HepG2 (cell line): ENCODE data around the gene CDC27. TPM values are rescaled to one million over a fixed set of nuclear protein-coding genes. Genes with fewer than 3 reads are reported as not detected.

Experiments used
- ATAC-seq: fragments of 200-7000 bp; cut with Tn5 transposase; 3 replicates; pipeline ENCODE4 v1.9.1; 2020; ENCODE audit warnings: mild to moderate bottlenecking, moderate library complexity
- BruUV-seq: library from RNA; stranded (reverse); fragments of 400-500 nt; replicated peaks from 2 replicates; lab custom pipeline; 2021; lab: Mats Ljungman, UMichigan
- CTCF ChIA-PET: fragments of 300-600 bp; formaldehyde crosslinking; extraction: SDS; loops from one replicate; lab custom pipeline; 2021; ENCODE audit warnings: low total read pairs, inconsistent platforms, low intra/inter-chr PET ratio; lab: Yijun Ruan, JAX
- POLR2A ChIA-PET: fragments of 350-600 bp; sonication (Branson Sonifier 250); formaldehyde crosslinking; loops from one replicate; lab custom pipeline; 2020; ENCODE audit warnings: antibody characterized with exemption, inconsistent platforms; lab: Yijun Ruan, JAX
- DNase-seq: peaks from one replicate; pipeline ENCODE4 v3.0.0-alpha.2; 2015; ENCODE audit warnings: low spot score
- FAIRE-seq: peaks from 3 replicates; lab custom pipeline; 2011; peaks lifted over from hg19 to GRCh38; lab: Jason Lieb, UNC
- H2AFZ ChIP-seq: one replicate; pipeline ENCODE4 v1.6.1; 2011; ENCODE audit warnings: low read length, inconsistent platforms
- H3K27ac ChIP-seq: fragments of 300-600 bp; 3 replicates; pipeline ENCODE4 v1.8.0; 2011; ENCODE audit warnings: mixed run types, mild to moderate bottlenecking, mixed read lengths, low read length, inconsistent platforms; ENCODE audit not compliant: insufficient read depth; ENCODE audit errors: extremely low read length
- H3K27me3 ChIP-seq, 2 experiments: fragments of 200-600 bp in 1 of 2; 2 replicates in 1 of 2; 3 replicates in 1 of 2; pipeline versions ENCODE4 v1.6.0 to v1.8.0; 2011; ENCODE audit warnings: low read length in 2 of 2, mild to moderate bottlenecking in 2 of 2, moderate library complexity in 2 of 2, inconsistent platforms in 1 of 2; ENCODE audit not compliant: insufficient read depth in 2 of 2, control insufficient read depth in 1 of 2
- H3K36me3 ChIP-seq, 2 experiments: fragments of 200-600 bp in 1 of 2; replicated peaks in 1 of 2; 2 replicates in 1 of 2; 3 replicates in 1 of 2; pipeline versions ENCODE4 v1.5.1 to v1.8.0; 2011; ENCODE audit warnings: low read length in 2 of 2, inconsistent platforms in 1 of 2; ENCODE audit not compliant: insufficient read depth in 2 of 2, control insufficient read depth in 1 of 2
- H3K4me1 ChIP-seq: 2 replicates; pipeline ENCODE4 v1.5.1; 2012; ENCODE audit warnings: low read length, inconsistent platforms; ENCODE audit not compliant: insufficient read depth
- H3K4me2 ChIP-seq: 2 replicates; pipeline ENCODE4 v1.6.0; 2011; ENCODE audit warnings: low read depth, low read length, inconsistent platforms
- H3K4me3 ChIP-seq, 3 experiments: fragments of 200-600 bp in 1 of 3; sonication (generic), shearing (Covaris generic) in 1 of 3; replicated peaks in 1 of 3; 2 replicates each; pipeline ENCODE4 v1.5.1; 2011 to 2016; ENCODE audit warnings: low read length in 3 of 3, inconsistent platforms in 2 of 3, low read depth in 2 of 3, mild to moderate bottlenecking in 2 of 3, control low read depth in 1 of 3, mixed read lengths in 1 of 3; ENCODE audit not compliant: insufficient read depth in 1 of 3
- H3K79me2 ChIP-seq: one replicate; pipeline ENCODE4 v1.6.1; 2011; ENCODE audit warnings: low read length, inconsistent platforms; ENCODE audit not compliant: insufficient read depth
- H3K9ac ChIP-seq: 2 replicates; pipeline ENCODE4 v1.6.0; 2011; ENCODE audit warnings: mild to moderate bottlenecking, low read depth, low read length, inconsistent platforms; ENCODE audit not compliant: insufficient read depth
- H3K9me3 ChIP-seq: 2 replicates; pipeline ENCODE4 v1.5.1; 2012; ENCODE audit warnings: mild to moderate bottlenecking, low read length
- H4K20me1 ChIP-seq: 2 replicates; pipeline ENCODE4 v1.6.0; 2011; ENCODE audit warnings: inconsistent platforms, mild to moderate bottlenecking, low read length, moderate library complexity; ENCODE audit not compliant: insufficient read depth
- DNMT1 ChIP-seq: sonication (generic); formaldehyde crosslinking; IDR thresholded peaks from 2 replicates; pipeline ENCODE4 v1.5.1; 2020; ENCODE audit warnings: mild to moderate bottlenecking, missing genetic modification reagents
- EED ChIP-seq: sonication (generic); formaldehyde crosslinking; IDR thresholded peaks from 2 replicates; pipeline ENCODE4 v1.5.0; 2020; ENCODE audit warnings: mild to moderate bottlenecking, missing genetic modification reagents
- HIC2 ChIP-seq: sonication (generic); formaldehyde crosslinking; IDR thresholded peaks from 2 replicates; pipeline ENCODE4 v1.9.0; 2022; ENCODE audit warnings: low read depth, missing genetic modification reagents
- HNRNPK ChIP-seq: fragments of 200-400 bp; formaldehyde crosslinking; IDR thresholded peaks from 2 replicates; pipeline ENCODE4 v1.6.1; 2018; ENCODE audit warnings: low read length, low read depth, moderate library complexity, mild to moderate bottlenecking; ENCODE audit not compliant: poor library complexity, severe bottlenecking
- KDM5B ChIP-seq: sonication (generic); formaldehyde crosslinking; IDR thresholded peaks from 2 replicates; pipeline ENCODE4 v1.4.0; 2020; ENCODE audit warnings: missing genetic modification reagents, mild to moderate bottlenecking, borderline replicate concordance
- KDM6A ChIP-seq: IDR thresholded peaks from 2 replicates; pipeline ENCODE4 v1.6.1; 2016; ENCODE audit warnings: low read depth
- KLF9 ChIP-seq: IDR thresholded peaks from 2 replicates; pipeline ENCODE4 v1.6.1; 2016; ENCODE audit warnings: low read depth
- MTF2 ChIP-seq: sonication (generic); formaldehyde crosslinking; IDR thresholded peaks from 2 replicates; pipeline ENCODE4 v1.5.0; 2020; ENCODE audit warnings: missing genetic modification reagents, borderline replicate concordance
- NCOA5 ChIP-seq: sonication (generic); formaldehyde crosslinking; IDR thresholded peaks from 2 replicates; pipeline ENCODE4 v1.4.0; 2020; ENCODE audit warnings: missing genetic modification reagents
- NFKB2 ChIP-seq: sonication (generic); formaldehyde crosslinking; IDR thresholded peaks from 2 replicates; pipeline ENCODE4 v1.4.0; 2020; ENCODE audit warnings: missing genetic modification reagents, borderline replicate concordance
- ONECUT2 ChIP-seq: sonication (generic); formaldehyde crosslinking; IDR thresholded peaks from 2 replicates; pipeline ENCODE4 v1.4.0; 2020; ENCODE audit warnings: missing genetic modification reagents
- PHF21A ChIP-seq: sonication (generic); formaldehyde crosslinking; IDR thresholded peaks from 2 replicates; pipeline ENCODE4 v1.5.0; 2020; ENCODE audit warnings: mild to moderate bottlenecking, missing genetic modification reagents
- TARDBP ChIP-seq: sonication (generic); formaldehyde crosslinking; IDR thresholded peaks from 2 replicates; pipeline ENCODE4 v1.8.0; 2022; ENCODE audit warnings: mild to moderate bottlenecking, missing genetic modification reagents
- TCF7 ChIP-seq: sonication (generic); IDR thresholded peaks from 2 replicates; pipeline ENCODE4 v1.6.1; 2016; ENCODE audit warnings: antibody characterized with exemption, low read depth
- ZNF180 ChIP-seq: sonication (generic); formaldehyde crosslinking; IDR thresholded peaks from 2 replicates; pipeline ENCODE4 v1.4.0; 2020; ENCODE audit warnings: low read depth, missing genetic modification reagents, borderline replicate concordance
- ZNF264 ChIP-seq: sonication (generic); formaldehyde crosslinking; IDR thresholded peaks from 2 replicates; pipeline ENCODE4 v1.4.0; 2020; ENCODE audit warnings: missing genetic modification reagents
- ZNF280B ChIP-seq: sonication (generic); formaldehyde crosslinking; IDR thresholded peaks from 2 replicates; pipeline ENCODE4 v1.5.0; 2020; ENCODE audit warnings: missing genetic modification reagents, mild to moderate bottlenecking, borderline replicate concordance
- ZNF549 ChIP-seq: sonication (generic); formaldehyde crosslinking; IDR thresholded peaks from 2 replicates; pipeline ENCODE4 v1.5.0; 2020; ENCODE audit warnings: missing genetic modification reagents
- ZNF563 ChIP-seq: sonication (generic); formaldehyde crosslinking; IDR thresholded peaks from 2 replicates; pipeline ENCODE4 v1.8.0; 2022; ENCODE audit warnings: mild to moderate bottlenecking, moderate library complexity, missing genetic modification reagents
- ZNF564 ChIP-seq: sonication (generic); formaldehyde crosslinking; IDR thresholded peaks from 2 replicates; pipeline ENCODE4 v1.8.1; 2023; ENCODE audit warnings: mild to moderate bottlenecking, missing genetic modification reagents
- ZNF737 ChIP-seq: sonication (generic); formaldehyde crosslinking; IDR thresholded peaks from 2 replicates; pipeline ENCODE4 v1.5.0; 2020; ENCODE audit warnings: missing genetic modification reagents, mild to moderate bottlenecking, borderline replicate concordance
- ZNF75D ChIP-seq: sonication (generic); formaldehyde crosslinking; IDR thresholded peaks from 2 replicates; pipeline ENCODE4 v1.8.1; 2023; ENCODE audit warnings: missing genetic modification reagents, mild to moderate bottlenecking, borderline replicate concordance
- WGBS: methylation state at CpG from one replicate; pipeline ENCODE4 v1.1.6; 2017; ENCODE audit warnings: low lambda C conversion rate; 5-methylcytosine and 5-hydroxymethylcytosine counted together
- in situ Hi-C: cut with HindIII; loops from 2 replicates; pipeline ENCODE4 v1.10.0; 2017; ENCODE audit warnings: low pct_unique_long_range_greater_than_20kb; ENCODE audit not compliant: extremely low pct_ligation_motif_present
- intact Hi-C: fragments of 100-400 bp; cut with micrococcal nuclease; formaldehyde crosslinking; loops from one replicate; pipeline ENCODE4 v1.10.0; 2022; ENCODE audit not compliant: unreplicated experiment
- polyA plus RNA-seq, 8 experiments: library from polyadenylated mRNA; depleted of rRNA in 3 of 8; stranded (reverse) in 7 of 8; unstranded in 1 of 8; fragments of >200 nt; fragmentation: Illumina TruSeq in 4 of 8; extraction: Trizol in 4 of 8; gene quantifications; 2 replicates each; pipeline versions ENCODE4 v1.2.1 to v1.2.3, GENCODE V29; 2011 to 2016; ENCODE audit warnings: low read depth in 4 of 8, missing spikeins in 1 of 8, mixed read lengths in 1 of 8; ENCODE audit not compliant: insufficient read depth in 1 of 8
- total RNA-seq, 5 experiments: library from RNA; depleted of rRNA; stranded (reverse); fragments of >200 nt; fragmentation: Illumina TruSeq; extraction: Trizol; gene quantifications; 2 replicates each; pipeline ENCODE4 v1.2.3, GENCODE V29; 2016; ENCODE audit warnings: low read depth in 1 of 5

The CDC27 gene
- total and polyA plus RNA-seq, 2 of the 13 experiments (the other 11 are each of a cell fraction or from before 2014, with no cell fraction given) = 80.7 to 102 TPM

- TF ChIP-seq MTF2 (CRISPR knock-in tag) (peak; percentile 90), NCOA5 (CRISPR knock-in tag) (no peak), ONECUT2 (0 out of 2 replicates have a peak, but pooled peaks have one; percentile 35), ZNF280B (CRISPR knock-in tag) (no peak)
- TF ChIP-seq, all 625 proteins: peak for 17
These were observed 722 bp downstream of the CDC27 start (continued) for GRCh38 chr17:47188271-47188875.

GRCh38 chr17:47184681-47185080 is 4.4 kb downstream of the CDC27 start:
- H2AFZ ChIP-seq = no peak overlapping the region
- 80% methylated on average over 6 of the region's 6 CpGs for WGBS
- POLR2A ChIA-PET = no interaction called here
- in situ Hi-C loops (no loop called here), intact Hi-C loops (loop anchor here (5.0 kb wide), 1 partner anchor 133 kb away; no protein-coding TSS in a partner anchor)
- no peak overlapping the region for H3K4me3 ChIP-seq
- peaks cover 63% of the 10 kb centered on the region for H4K20me1 ChIP-seq
- DNase-seq (no peak), FAIRE-seq (no peak), ATAC-seq (no peak)
- H3K4me2 ChIP-seq = peak overlapping the region; percentile 28; the same call in 1 of the 2 replicates
- no peak for TF ChIP-seq NFKB2 (CRISPR knock-in tag)
- TF ChIP-seq EED = no peak
- TF ChIP-seq TARDBP (CRISPR knock-in tag) = no peak
- no peak for TF ChIP-seq ZNF264 (CRISPR knock-in tag)
- TF ChIP-seq HNRNPK = no peak
- no peak for TF ChIP-seq ZNF563
- no peak for TF ChIP-seq KDM5B (CRISPR knock-in tag)
- no peak for TF ChIP-seq HIC2 (CRISPR knock-in tag)
- TF ChIP-seq KDM6A (CRISPR knock-in tag) = no peak
- TF ChIP-seq ZNF564 = no peak
- TF ChIP-seq ZNF180 (CRISPR knock-in tag) = no peak
- no peak for TF ChIP-seq ZNF549 (CRISPR knock-in tag)
- TF ChIP-seq ZNF75D (CRISPR knock-in tag) = no peak
- TF ChIP-seq ZNF737 (CRISPR knock-in tag) = no peak
- TF ChIP-seq TCF7 = no peak
- no peak for TF ChIP-seq DNMT1 (CRISPR knock-in tag)
- no peak for TF ChIP-seq KLF9
- TF ChIP-seq PHF21A (CRISPR knock-in tag) = no peak
- no peak overlapping the region for H3K9ac ChIP-seq
- CTCF ChIA-PET = no interaction called here
- H3K36me3 ChIP-seq = peaks cover 4 to 16% of the 10 kb centered on the region in 2 experiments; a peak in 3 of 5 replicates
- H3K27me3 ChIP-seq = peaks cover 0 to 4% of the 10 kb centered on the region in 2 experiments; a peak in 1 of 5 replicates
- H3K27ac ChIP-seq = no peak overlapping the region
- H3K79me2 ChIP-seq = peaks cover 91% of the 10 kb centered on the region
- peaks cover 73% of the 10 kb centered on the region for H3K4me1 ChIP-seq
- no TSS peak for BruUV-seq
- no peaks in the 10 kb centered on the region for H3K9me3 ChIP-seq
